HG02938 (cell line): ENCODE results near the gene SLC37A3.
"Not testable (repeated sequence)": the region's sequence is repeated elsewhere in the genome, so short reads cannot be mapped to it uniquely, and the experiment has no call there.

Experiments
- ATAC-seq: cut with Tn5 transposase; IDR thresholded peaks from one replicate; pipeline ENCODE4 v1.9.1; 2021; ENCODE audit warnings: mild to moderate bottlenecking, moderate library complexity; ENCODE audit not compliant: unreplicated experiment

Gene SLC37A3

GRCh38 chr7:140315498-140316164 is 82.7 kb downstream of the SLC37A3 start:
- ATAC-seq = no peak

- ATAC-seq = no peak
Observed at GRCh38 chr7:140314573-140315480, 83.5 kb downstream of the SLC37A3 start.

GRCh38 chr7:140312141-140312846 is 86.0 kb downstream of the SLC37A3 start:
- no peak for ATAC-seq

- not testable (repeated sequence) for ATAC-seq
Observed at GRCh38 chr7:140311128-140311527, 87.2 kb downstream of the SLC37A3 start.

- ATAC-seq = no peak
Observed at GRCh38 chr7:140310337-140311002, 87.9 kb downstream of the SLC37A3 start.

GRCh38 chr7:140308060-140308459 is 90.3 kb downstream of the SLC37A3 start:
- no peak for ATAC-seq

GRCh38 chr7:140304191-140304799 is 94.0 kb downstream of the SLC37A3 start:
- ATAC-seq = peak; percentile 49

GRCh38 chr7:140300243-140301136 is 97.8 kb downstream of the SLC37A3 start:
- no peak for ATAC-seq

GRCh38 chr7:140298213-140298612 is 100.1 kb downstream of the SLC37A3 start:
- ATAC-seq = no peak

- no peak for ATAC-seq
Observed at GRCh38 chr7:140297192-140297591, 101.1 kb downstream of the SLC37A3 start.

- ATAC-seq = no peak
Observed at GRCh38 chr7:140295224-140295738, 103.0 kb downstream of the SLC37A3 start.

- ATAC-seq = no peak
Observed at GRCh38 chr7:140294454-140294853, 103.9 kb downstream of the SLC37A3 start.

- no peak for ATAC-seq
Observed at GRCh38 chr7:140292438-140292837, 105.9 kb downstream of the SLC37A3 start.

- ATAC-seq = no peak
Observed at GRCh38 chr7:140289804-140290203, 108.5 kb downstream of the SLC37A3 start.

- ATAC-seq = no peak
Observed at GRCh38 chr7:140287988-140288387, 110.3 kb downstream of the SLC37A3 start.

- no peak for ATAC-seq
Observed at GRCh38 chr7:140285938-140286337, 112.4 kb downstream of the SLC37A3 start.

- no peak for ATAC-seq
Observed at GRCh38 chr7:140284062-140284461, 114.3 kb downstream of the SLC37A3 start.
